HG02571 (cell line): Measurements from ENCODE around the gene HECTD3.
"Not testable (repeated sequence)": the region's sequence is repeated elsewhere in the genome, so short reads cannot be mapped to it uniquely, and the experiment has no call there.

Experiments
- ATAC-seq: cut with Tn5 transposase; IDR thresholded peaks from one replicate; pipeline ENCODE4 v1.9.1; 2021; ENCODE audit warnings: mild to moderate bottlenecking, moderate library complexity; ENCODE audit not compliant: unreplicated experiment

The HECTD3 gene

DNA sequence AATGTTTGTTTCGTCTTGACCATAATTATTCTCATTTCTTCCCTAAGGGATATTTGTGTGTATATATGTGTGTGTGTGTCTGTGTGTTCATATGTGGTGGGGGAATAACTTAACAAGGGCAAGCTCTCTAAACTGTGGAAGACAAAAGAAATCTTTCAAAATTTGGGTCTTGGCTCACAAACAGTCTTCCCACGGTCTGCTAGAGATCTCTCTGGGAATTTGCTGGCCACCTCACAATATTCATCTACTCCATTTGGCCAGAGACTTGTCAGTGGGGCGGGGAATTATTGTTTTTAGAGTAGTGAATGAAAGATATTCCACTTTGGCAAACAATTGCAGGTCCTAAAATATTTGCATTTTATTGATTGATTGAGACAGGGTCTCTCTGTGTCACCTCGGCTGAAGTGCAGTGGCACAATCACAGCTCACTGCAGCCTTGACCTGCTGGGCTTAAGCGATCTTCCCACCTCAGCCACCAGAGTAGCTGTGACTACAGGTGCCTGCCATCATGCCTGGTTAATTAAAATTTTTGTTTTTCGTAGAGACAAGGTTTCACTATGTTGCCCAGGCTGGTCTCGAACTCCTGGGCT, 16.7 kb downstream of the HECTD3 start:
- ATAC-seq: no peak

DNA sequence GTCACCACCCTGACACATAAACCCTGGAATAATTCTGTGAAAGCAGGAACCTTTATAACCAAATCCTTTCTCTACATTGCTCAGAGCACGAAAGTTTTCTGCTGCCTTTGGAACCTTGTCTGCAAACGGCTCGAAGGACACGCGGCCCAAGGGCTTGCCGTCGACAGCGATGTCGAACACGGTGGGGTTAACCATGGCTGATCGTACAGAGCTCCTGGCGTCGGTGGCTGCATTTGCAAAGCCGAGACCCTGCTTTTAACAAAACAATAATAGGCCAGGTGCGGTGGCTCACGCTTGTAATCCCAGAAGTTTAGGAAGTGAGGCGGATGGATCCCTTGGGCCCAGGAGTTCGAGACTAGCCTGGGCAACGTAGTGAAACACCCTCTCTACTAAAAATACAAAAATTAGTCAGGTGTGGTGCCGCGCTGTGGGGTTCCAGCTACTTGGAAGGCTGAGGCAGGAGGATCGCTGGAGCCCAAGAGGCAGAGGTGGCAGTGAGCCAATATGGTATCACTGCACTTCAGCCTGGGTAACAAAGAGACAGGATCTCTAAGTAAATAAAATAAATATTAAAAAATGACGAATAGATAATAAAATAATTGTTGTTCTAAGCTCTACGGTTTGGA, 22.5 kb downstream of the HECTD3 start:
- no peak for ATAC-seq

DNA sequence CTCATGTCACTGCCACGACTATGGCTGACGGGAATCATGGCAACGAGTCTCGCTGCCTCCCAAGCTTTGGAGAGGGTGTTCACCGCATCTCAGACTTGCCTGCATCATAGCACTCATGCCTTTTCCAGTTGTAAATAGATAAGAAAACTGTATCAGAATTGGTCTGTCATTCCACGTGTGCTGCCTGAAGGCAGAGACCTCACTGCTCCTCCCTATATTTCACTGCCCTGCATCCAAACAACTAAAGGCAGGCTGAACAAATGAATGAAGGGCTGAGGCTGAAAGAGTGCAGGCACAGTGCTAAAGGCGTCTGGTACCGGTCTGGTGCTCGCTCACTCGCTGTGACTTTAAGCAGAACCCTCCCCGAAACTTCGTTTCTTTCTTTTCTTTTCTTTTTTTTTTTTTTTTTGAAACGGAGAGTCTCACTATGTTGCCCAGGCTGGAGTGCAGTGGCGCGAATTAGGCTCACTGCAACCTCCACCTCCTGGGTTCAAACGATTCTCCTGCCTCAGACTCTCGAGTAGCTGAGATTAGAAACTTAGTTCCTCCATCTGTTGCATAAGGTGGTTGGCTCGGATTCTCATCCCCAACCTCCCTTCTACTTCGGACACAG, 25.3 kb downstream of the HECTD3 start:
- peak; percentile 6 for ATAC-seq

- ATAC-seq: not testable (repeated sequence)
Observed at GRCh38 chr1:44977372-44977771, 33.8 kb downstream of the HECTD3 start.

DNA sequence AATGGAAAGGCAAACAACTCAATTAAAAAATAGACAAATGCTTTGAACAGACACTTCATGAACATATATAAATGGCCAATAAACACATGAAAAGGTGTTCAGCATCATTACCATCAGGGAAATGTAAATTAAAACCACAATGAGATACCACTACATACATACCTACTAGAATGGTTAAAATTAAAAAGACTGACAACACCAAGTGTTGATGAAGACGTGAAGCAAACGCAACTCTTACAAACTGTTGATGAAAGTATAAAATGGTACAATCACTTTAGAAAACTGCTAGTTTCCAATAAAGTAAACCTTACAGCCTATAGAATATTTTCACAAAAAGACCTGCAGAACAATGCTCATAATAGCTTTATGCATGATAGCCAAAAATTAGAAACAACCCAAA, 34.9 kb downstream of the HECTD3 start:
- no peak for ATAC-seq

DNA sequence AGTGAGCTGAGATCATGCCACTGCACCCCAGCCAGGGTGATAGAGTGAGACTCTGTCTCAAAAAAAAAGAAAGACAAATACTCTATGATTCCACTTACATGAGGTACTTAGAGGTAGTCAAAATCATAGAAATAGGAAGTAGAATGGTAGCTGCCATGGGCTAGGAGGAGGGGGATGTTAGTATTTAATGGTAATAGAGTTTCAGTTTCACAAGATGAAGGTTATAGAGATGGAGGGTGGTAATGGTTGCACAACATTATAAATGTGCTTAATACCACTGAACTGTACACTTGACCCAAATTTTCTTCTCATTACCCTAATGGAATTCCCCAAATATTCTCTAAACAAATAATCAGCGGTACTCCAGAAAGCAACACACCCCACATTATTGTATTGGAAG, 37.5 kb downstream of the HECTD3 start:
- ATAC-seq: no peak

DNA sequence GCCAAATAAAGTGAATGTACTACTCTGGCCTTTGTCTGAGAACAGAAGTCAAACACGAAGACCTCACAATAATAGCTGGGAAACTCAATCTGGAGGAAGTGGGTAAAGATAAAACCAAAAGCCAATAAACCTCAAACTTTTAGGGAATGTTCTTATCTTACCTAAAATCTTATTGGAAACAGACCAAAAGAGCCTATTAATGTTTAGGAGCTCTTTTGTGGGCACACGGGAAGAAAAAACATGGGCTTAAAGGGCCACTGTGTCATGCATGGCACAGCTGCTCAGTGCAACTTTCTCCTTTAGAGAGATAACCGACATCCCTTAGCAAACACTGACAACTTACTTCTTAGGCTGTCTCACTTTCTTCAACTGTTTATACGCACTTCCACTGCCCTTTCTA, 40.8 kb downstream of the HECTD3 start:
- no peak for ATAC-seq

DNA sequence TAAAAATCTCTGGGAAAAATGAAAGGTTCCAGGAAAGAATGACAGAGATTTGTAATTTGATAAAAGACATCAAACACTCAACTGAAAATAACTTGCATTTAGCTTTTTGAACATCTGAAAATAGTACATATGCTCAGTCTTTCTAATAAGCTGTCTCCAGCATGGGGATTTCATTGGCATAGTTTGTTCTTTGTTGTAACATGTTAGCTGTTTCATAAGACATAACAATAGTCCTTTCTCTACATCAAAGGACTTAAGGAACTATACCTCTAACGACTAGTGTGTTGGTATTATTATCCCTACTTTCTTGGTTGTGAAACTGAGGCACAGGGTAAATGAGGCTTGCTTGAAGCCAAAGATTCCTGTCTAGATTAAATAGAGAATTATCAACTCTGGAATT, 46.7 kb downstream of the HECTD3 start:
- ATAC-seq: no peak

GRCh38 chr1:44962729-44963128, 48.4 kb downstream of the HECTD3 start:
- no peak for ATAC-seq

GRCh38 chr1:44962022-44962421, 49.1 kb downstream of the HECTD3 start:
- not testable (repeated sequence) for ATAC-seq

DNA sequence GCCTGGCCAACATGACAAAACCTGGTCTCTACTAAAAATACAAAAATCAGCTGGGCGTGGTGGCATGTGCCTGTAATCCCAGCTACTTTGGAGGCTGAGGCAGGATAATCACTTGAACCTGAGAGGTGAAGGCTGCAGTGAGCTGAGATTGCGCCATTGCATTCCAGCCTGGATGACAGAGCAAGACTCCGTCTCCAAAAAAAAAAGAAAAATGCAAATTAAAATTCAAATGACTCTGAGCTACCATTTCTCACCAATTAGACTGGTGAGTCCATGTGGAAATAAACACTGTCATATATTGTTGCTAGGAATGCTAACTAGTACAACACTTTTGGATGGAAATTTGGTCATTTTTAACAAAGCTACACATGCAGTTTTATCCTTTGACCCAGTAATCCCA, 53.6 kb downstream of the HECTD3 start:
- not testable (repeated sequence) for ATAC-seq

- not testable (repeated sequence) for ATAC-seq
Observed at GRCh38 chr1:44956077-44956476, 55.0 kb downstream of the HECTD3 start.
